A204.1 (cell line): ENCODE results near the gene NPLOC4.

Experiments
- FAIRE-seq: peaks from 2 replicates; lab custom pipeline; 2012; peaks lifted over from hg19 to GRCh38; lab: Jason Lieb, UNC

The NPLOC4 gene

GRCh38 chr17:81583589-81584342, 53.1 kb downstream of the NPLOC4 start:
- FAIRE-seq = no peak

GRCh38 chr17:81582749-81583148, 54.2 kb downstream of the NPLOC4 start:
- no peak for FAIRE-seq

- no peak for FAIRE-seq
Observed at GRCh38 chr17:81582341-81582740, 54.6 kb downstream of the NPLOC4 start.

GRCh38 chr17:81581758-81582157, 55.2 kb downstream of the NPLOC4 start:
- FAIRE-seq = no peak

- FAIRE-seq = no peak
Observed at GRCh38 chr17:81580481-81580880, 56.4 kb downstream of the NPLOC4 start.

GRCh38 chr17:81579821-81580321, 57.0 kb downstream of the NPLOC4 start:
- FAIRE-seq = no peak

GRCh38 chr17:81579298-81579697, 57.6 kb downstream of the NPLOC4 start:
- no peak for FAIRE-seq

GRCh38 chr17:81578561-81579225, 58.2 kb downstream of the NPLOC4 start:
- FAIRE-seq = no peak

- FAIRE-seq = no peak
Observed at GRCh38 chr17:81578038-81578441, 58.9 kb downstream of the NPLOC4 start.

GRCh38 chr17:81577278-81578000, 59.5 kb downstream of the NPLOC4 start:
- FAIRE-seq = peak; percentile 99

- no peak for FAIRE-seq
Observed at GRCh38 chr17:81576621-81577277, 60.2 kb downstream of the NPLOC4 start.

GRCh38 chr17:81575836-81576235, 61.1 kb downstream of the NPLOC4 start:
- no peak for FAIRE-seq

GRCh38 chr17:81574643-81574956, 62.3 kb downstream of the NPLOC4 start:
- no peak for FAIRE-seq

GRCh38 chr17:81573794-81574642, 62.9 kb downstream of the NPLOC4 start:
- no peak for FAIRE-seq

- no peak for FAIRE-seq
Observed at GRCh38 chr17:81572563-81573168, 64.2 kb downstream of the NPLOC4 start.

GRCh38 chr17:81570964-81571363, 65.9 kb downstream of the NPLOC4 start:
- FAIRE-seq = no peak

GRCh38 chr17:81569986-81570514, 66.9 kb downstream of the NPLOC4 start:
- no peak for FAIRE-seq

GRCh38 chr17:81568416-81568815, 68.5 kb downstream of the NPLOC4 start:
- FAIRE-seq = no peak

- no peak for FAIRE-seq
Observed at GRCh38 chr17:81567191-81567590, 69.7 kb downstream of the NPLOC4 start.

- no peak for FAIRE-seq
Observed at GRCh38 chr17:81566461-81567126, 70.3 kb downstream of the NPLOC4 start.
